ENCODE data around the gene FGFBP2. TPM values are rescaled to one million over a fixed set of nuclear protein-coding genes. Genes with fewer than 3 reads are reported as not detected.
A peak's percentile ranks its signal among the peaks of the same experiment; 100 is the strongest.

The FGFBP2 gene
- total RNA-seq, 1 experiment from 2014 or later = not detected

DNA sequence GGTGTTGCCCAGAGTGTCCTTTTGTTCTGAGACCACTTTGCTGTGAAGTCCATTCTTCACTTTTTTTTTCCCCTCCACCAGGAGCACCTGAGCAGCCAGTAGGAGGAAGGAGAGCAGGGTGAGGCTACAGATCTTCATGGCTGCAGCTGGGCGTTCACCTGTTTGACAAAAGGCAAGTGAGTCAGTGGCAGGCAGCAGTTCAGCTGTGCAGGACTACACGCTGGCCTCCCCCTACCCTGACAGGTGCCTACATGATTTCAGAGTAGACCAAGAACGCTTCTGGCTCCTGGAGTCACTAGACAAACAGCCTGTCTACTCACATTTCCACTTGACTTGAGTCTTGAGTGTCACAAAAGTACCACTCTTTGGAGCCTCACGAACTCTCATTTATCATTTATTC is 26.5 kb downstream of the FGFBP2 start:
- TF ChIP-seq, protein P1, sequence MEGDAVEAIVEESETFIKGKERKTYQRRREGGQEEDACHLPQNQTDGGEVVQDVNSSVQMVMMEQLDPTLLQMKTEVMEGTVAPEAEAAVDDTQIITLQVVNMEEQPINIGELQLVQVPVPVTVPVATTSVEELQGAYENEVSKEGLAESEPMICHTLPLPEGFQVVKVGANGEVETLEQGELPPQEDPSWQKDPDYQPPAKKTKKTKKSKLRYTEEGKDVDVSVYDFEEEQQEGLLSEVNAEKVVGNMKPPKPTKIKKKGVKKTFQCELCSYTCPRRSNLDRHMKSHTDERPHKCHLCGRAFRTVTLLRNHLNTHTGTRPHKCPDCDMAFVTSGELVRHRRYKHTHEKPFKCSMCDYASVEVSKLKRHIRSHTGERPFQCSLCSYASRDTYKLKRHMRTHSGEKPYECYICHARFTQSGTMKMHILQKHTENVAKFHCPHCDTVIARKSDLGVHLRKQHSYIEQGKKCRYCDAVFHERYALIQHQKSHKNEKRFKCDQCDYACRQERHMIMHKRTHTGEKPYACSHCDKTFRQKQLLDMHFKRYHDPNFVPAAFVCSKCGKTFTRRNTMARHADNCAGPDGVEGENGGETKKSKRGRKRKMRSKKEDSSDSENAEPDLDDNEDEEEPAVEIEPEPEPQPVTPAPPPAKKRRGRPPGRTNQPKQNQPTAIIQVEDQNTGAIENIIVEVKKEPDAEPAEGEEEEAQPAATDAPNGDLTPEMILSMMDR (conservative IDR thresholded peaks at IDR 0.05) = no peak
- no peak for TF ChIP-seq EZH2 (IDR thresholded peaks at IDR 0.05; ENCODE audit: low read depth)
- Histone ChIP-seq H3K9me2 (ENCODE audit: insufficient read depth) (no peaks in the 10 kb centered on the region), H4K20me1 (ENCODE audit: insufficient read depth) (no peaks in the 10 kb centered on the region), H2AFZ (no peak overlapping the region), H3K4me3 (no peak overlapping the region), H3F3A (ENCODE audit: insufficient read depth, low read depth) (peaks cover 9% of the 10 kb centered on the region; the same call in 1 of the 2 replicates), H3K36me3 (ENCODE audit: low read depth) (no peaks in the 10 kb centered on the region), H3K4me1 (replicated peaks; ENCODE audit: insufficient read depth) (peaks cover 27% of the 10 kb centered on the region), H3K79me2 (ENCODE audit: low read depth) (no peaks in the 10 kb centered on the region), H3K4me2 (no peak overlapping the region), H3K27ac (no peak overlapping the region), H3K9me3 (ENCODE audit: insufficient read depth, low read depth) (no peaks in the 10 kb centered on the region), H3K27me3 (ENCODE audit: insufficient read depth, low read depth) (no peaks in the 10 kb centered on the region)
- CTCF ChIA-PET = no interaction called here
- DNase-seq = peak in 1 of 2 experiments; percentile 45
- intact Hi-C loops (cut with micrococcal nuclease; ENCODE audit: unreplicated experiment) = loop anchor here (5.0 kb wide), 1 partner anchor 54 kb away; no protein-coding TSS in a partner anchor
- BruUV-seq (replicated peaks) = no TSS peak
- POLR2A ChIA-PET (ENCODE audit: unreplicated experiment) = interaction anchor here (0.5 kb wide), 1 partner anchor 31 kb away, joined by 3 read pairs; no protein-coding TSS in a partner anchor

GRCh38 chr4:15935504-15936402 is 27.2 kb downstream of the FGFBP2 start:
- no peaks in the 10 kb centered on the region for H3K79me2 ChIP-seq (ENCODE audit: low read depth)
- no peaks in the 10 kb centered on the region for H4K20me1 ChIP-seq (ENCODE audit: insufficient read depth)
- no peak overlapping the region for H3K27ac ChIP-seq
- no peak for DNase-seq
- H3K4me3 ChIP-seq = no peak overlapping the region
- H3K27me3 ChIP-seq (ENCODE audit: insufficient read depth, low read depth) = no peaks in the 10 kb centered on the region
- POLR2A ChIA-PET (ENCODE audit: unreplicated experiment) = interaction anchor here (0.5 kb wide), 1 partner anchor 30 kb away, joined by 3 read pairs; no protein-coding TSS in a partner anchor
- H3K36me3 ChIP-seq (ENCODE audit: low read depth) = no peaks in the 10 kb centered on the region
- no peaks in the 10 kb centered on the region for H3K9me2 ChIP-seq (ENCODE audit: insufficient read depth)
- intact Hi-C loops (cut with micrococcal nuclease; ENCODE audit: unreplicated experiment) = loop anchor here (5.0 kb wide), 1 partner anchor 53 kb away; no protein-coding TSS in a partner anchor
- no TSS peak for BruUV-seq (replicated peaks)
- H3F3A ChIP-seq (ENCODE audit: insufficient read depth, low read depth) = peaks cover 9% of the 10 kb centered on the region; the same call in 1 of the 2 replicates
- no peaks in the 10 kb centered on the region for H3K9me3 ChIP-seq (ENCODE audit: insufficient read depth, low read depth)
- CTCF ChIA-PET = no interaction called here
- peaks cover 27% of the 10 kb centered on the region for H3K4me1 ChIP-seq (replicated peaks; ENCODE audit: insufficient read depth)
- H2AFZ ChIP-seq = no peak overlapping the region
- H3K4me2 ChIP-seq = no peak overlapping the region
- TF ChIP-seq, protein P1 (conservative IDR thresholded peaks at IDR 0.05) = no peak
- no peak for TF ChIP-seq EZH2 (IDR thresholded peaks at IDR 0.05; ENCODE audit: low read depth)

- H4K20me1 ChIP-seq (ENCODE audit: insufficient read depth) = no peaks in the 10 kb centered on the region
- H3K79me2 ChIP-seq (ENCODE audit: low read depth) = no peaks in the 10 kb centered on the region
- H3K9me3 ChIP-seq (ENCODE audit: insufficient read depth, low read depth) = no peaks in the 10 kb centered on the region
- H3F3A ChIP-seq (ENCODE audit: insufficient read depth, low read depth) = peaks cover 9% of the 10 kb centered on the region; the same call in 1 of the 2 replicates
- H3K27me3 ChIP-seq (ENCODE audit: insufficient read depth, low read depth) = no peaks in the 10 kb centered on the region
- intact Hi-C loops (cut with micrococcal nuclease; ENCODE audit: unreplicated experiment) = no loop called here
- H3K4me1 ChIP-seq (replicated peaks; ENCODE audit: insufficient read depth) = peaks cover 27% of the 10 kb centered on the region
- H3K27ac ChIP-seq = no peak overlapping the region
- H3K4me3 ChIP-seq = no peak overlapping the region
- TF ChIP-seq, protein P1 (conservative IDR thresholded peaks at IDR 0.05) = no peak
- no peak for TF ChIP-seq EZH2 (IDR thresholded peaks at IDR 0.05; ENCODE audit: low read depth)
- no peak for DNase-seq
- no peak overlapping the region for H2AFZ ChIP-seq
- no TSS peak for BruUV-seq (replicated peaks)
- ChIA-PET POLR2A (ENCODE audit: unreplicated experiment) (no interaction called here), CTCF (no interaction called here)
- H3K36me3 ChIP-seq (ENCODE audit: low read depth) = no peaks in the 10 kb centered on the region
- no peak overlapping the region for H3K4me2 ChIP-seq
- no peaks in the 10 kb centered on the region for H3K9me2 ChIP-seq (ENCODE audit: insufficient read depth)
These were observed 28.7 kb downstream of the FGFBP2 start for GRCh38 chr4:15934259-15934658.

Data from PC-9 (cell line).